ENCODE data around the gene XRRA1.

XRRA1 gene

GRCh38 chr11:74818283-74818946, 130.5 kb downstream of the XRRA1 start:
- H3K9ac ChIP-seq (ENCODE audit: low read depth, low read length): no peak overlapping the region
- H3K9me3 ChIP-seq (ENCODE audit: control insufficient read depth, insufficient read depth, low read length): peaks cover 3% of the 10 kb centered on the region; the same call in 1 of the 2 replicates
- H3K4me1 ChIP-seq (ENCODE audit: insufficient read depth, low read length): no peaks in the 10 kb centered on the region
- H3K36me3 ChIP-seq (ENCODE audit: insufficient read depth, low read length): peaks cover 5% of the 10 kb centered on the region

GRCh38 chr11:74816664-74817063, 132.2 kb downstream of the XRRA1 start:
- Histone ChIP-seq H3K9me3 (ENCODE audit: control insufficient read depth, insufficient read depth, low read length) (no peaks in the 10 kb centered on the region), H3K4me1 (ENCODE audit: insufficient read depth, low read length) (no peaks in the 10 kb centered on the region), H3K36me3 (ENCODE audit: insufficient read depth, low read length) (no peaks in the 10 kb centered on the region; the same call in 1 of the 2 replicates), H3K9ac (ENCODE audit: low read depth, low read length) (no peak overlapping the region)

DNA sequence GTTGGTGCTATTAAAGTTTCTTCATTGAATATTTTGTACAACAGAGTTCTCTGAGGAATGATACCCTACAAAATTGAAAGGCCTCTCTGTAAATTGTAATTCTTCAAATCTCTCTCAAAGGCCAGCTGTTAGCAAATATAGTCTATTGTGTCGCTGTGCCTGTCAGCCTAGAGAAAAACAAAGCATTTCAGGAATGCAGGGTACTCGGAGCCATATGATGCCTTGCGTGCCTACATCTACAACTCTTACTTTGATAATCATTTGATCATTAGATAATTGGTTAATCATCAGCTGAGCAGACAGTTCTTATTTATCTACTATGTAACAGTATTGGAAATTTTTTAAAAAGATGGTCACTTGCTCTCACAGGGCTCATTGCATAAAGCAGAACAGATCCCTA, 132.9 kb downstream of the XRRA1 start:
- no peaks in the 10 kb centered on the region for H3K9me3 ChIP-seq (ENCODE audit: control insufficient read depth, insufficient read depth, low read length)
- H3K4me1 ChIP-seq (ENCODE audit: insufficient read depth, low read length): no peaks in the 10 kb centered on the region
- H3K9ac ChIP-seq (ENCODE audit: low read depth, low read length): no peak overlapping the region
- no peaks in the 10 kb centered on the region; the same call in 1 of the 2 replicates for H3K36me3 ChIP-seq (ENCODE audit: insufficient read depth, low read length)

DNA sequence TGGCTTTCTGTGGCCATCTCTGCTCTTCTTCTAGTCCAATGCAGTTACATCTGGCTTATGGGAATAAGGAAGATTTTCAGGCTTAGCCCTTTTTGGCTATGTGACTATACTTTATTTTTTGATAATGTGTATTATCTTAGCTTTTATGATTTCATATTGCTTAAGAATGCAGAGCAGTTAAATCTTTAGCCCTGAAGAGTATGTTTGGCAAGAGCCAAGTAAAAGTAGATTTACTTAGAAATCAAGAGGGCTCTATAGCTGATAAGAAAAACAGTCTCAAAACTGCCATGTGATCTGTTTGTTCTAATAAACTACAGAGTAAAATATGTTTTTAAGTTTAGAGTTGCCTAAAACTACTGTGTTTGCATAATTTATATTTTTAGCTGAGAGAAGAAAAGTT, 139.1 kb downstream of the XRRA1 start:
- Histone ChIP-seq H3K36me3 (ENCODE audit: insufficient read depth, low read length) (no peaks in the 10 kb centered on the region), H3K9me3 (ENCODE audit: control insufficient read depth, insufficient read depth, low read length) (no peaks in the 10 kb centered on the region), H3K4me1 (ENCODE audit: insufficient read depth, low read length) (no peaks in the 10 kb centered on the region), H3K9ac (ENCODE audit: low read depth, low read length) (no peak overlapping the region)

- no peaks in the 10 kb centered on the region for H3K36me3 ChIP-seq (ENCODE audit: insufficient read depth, low read length)
- H3K4me1 ChIP-seq (ENCODE audit: insufficient read depth, low read length): no peaks in the 10 kb centered on the region
- no peak overlapping the region for H3K9ac ChIP-seq (ENCODE audit: low read depth, low read length)
- no peaks in the 10 kb centered on the region for H3K9me3 ChIP-seq (ENCODE audit: control insufficient read depth, insufficient read depth, low read length)
Observed at GRCh38 chr11:74806267-74806666, 142.6 kb downstream of the XRRA1 start.

DNA sequence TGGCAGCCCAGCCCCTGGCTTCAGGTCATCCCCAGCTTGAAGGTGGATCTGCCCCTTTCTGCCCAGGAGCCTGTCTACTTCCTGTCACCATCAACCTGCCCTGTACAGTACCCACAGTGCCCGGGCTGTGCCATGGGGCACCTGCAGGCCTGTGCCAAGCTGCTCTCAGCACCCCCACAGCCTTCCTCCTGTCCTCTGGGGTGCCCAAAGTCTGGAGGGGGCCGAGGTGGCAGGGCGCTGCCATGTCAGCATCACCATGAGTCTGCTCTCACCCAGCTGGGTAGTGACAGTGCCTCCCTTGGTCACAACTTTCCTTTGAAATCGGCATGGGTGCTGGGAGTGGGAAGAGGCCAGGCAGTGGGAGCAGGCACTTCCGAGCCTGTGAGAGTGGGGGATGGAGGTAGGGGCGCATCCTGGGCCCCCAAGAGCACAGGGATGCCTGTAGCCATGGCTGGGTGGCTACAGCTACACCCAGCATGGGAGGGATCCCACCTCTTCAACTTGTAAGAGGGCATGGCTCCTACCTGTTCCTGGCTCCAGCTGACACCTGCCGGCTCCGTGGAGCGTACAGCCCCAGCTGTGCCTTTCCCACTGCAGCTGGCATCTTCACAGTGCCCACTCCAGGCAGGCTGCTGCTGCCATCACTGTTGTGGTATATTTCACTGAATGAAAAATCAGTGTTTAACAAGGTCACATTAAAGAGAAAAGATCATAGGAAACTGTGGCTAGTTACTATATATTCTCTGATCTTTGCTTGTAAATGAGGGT, 157.4 kb downstream of the XRRA1 start:
- Histone ChIP-seq H3K4me1 (ENCODE audit: insufficient read depth, low read length) (no peaks in the 10 kb centered on the region), H3K9me3 (ENCODE audit: control insufficient read depth, insufficient read depth, low read length) (peaks cover 1% of the 10 kb centered on the region; the same call in 1 of the 2 replicates), H3K36me3 (ENCODE audit: insufficient read depth, low read length) (peaks cover 3% of the 10 kb centered on the region), H3K9ac (ENCODE audit: low read depth, low read length) (no peak overlapping the region)

Data from ES-I3 (cell line).